IgD-negative memory B cell (primary cell): ENCODE data around the gene SLAMF6. TPM values are rescaled to one million over a fixed set of nuclear protein-coding genes. Genes with fewer than 3 reads are reported as not detected.

Source experiments
- H3K27ac Mint-ChIP-seq, 3 donors: one replicate each; pipeline ENCODE4 v1.8.0; 2020 to 2022; ENCODE audit warnings: mild to moderate bottlenecking in 3 of 3, mixed read lengths in 3 of 3, moderate library complexity in 1 of 3
- H3K27me3 Mint-ChIP-seq: one replicate; pipeline ENCODE4 v1.8.0; 2021; ENCODE audit warnings: mixed read lengths
- H3K36me3 Mint-ChIP-seq: one replicate; pipeline ENCODE4 v1.8.0; 2020; ENCODE audit warnings: mild to moderate bottlenecking, mixed read lengths
- H3K4me1 Mint-ChIP-seq, 3 donors: one replicate each; pipeline ENCODE4 v1.8.0; 2020 to 2022; ENCODE audit warnings: mixed read lengths in 3 of 3, mild to moderate bottlenecking in 1 of 3
- H3K4me3 Mint-ChIP-seq, 4 donors: one replicate each; pipeline ENCODE4 v1.8.0; 2020 to 2022; ENCODE audit warnings: mild to moderate bottlenecking in 4 of 4, mixed read lengths in 4 of 4, moderate library complexity in 3 of 4
- H3K9me3 Mint-ChIP-seq, 3 donors: one replicate each; pipeline ENCODE4 v1.8.0; 2020 to 2021; ENCODE audit warnings: mixed read lengths in 3 of 3, mild to moderate bottlenecking in 1 of 3
- polyA plus RNA-seq: library from polyadenylated mRNA; unstranded; fragments of 300-500 nt; fragmentation: Illumina TruSeq; gene quantifications from one replicate; pipeline ENCODE4 v1.2.3, GENCODE V29; 2021

Gene SLAMF6
- polyA plus RNA-seq, 1 donor from 2014 or later: 109 TPM

DNA sequence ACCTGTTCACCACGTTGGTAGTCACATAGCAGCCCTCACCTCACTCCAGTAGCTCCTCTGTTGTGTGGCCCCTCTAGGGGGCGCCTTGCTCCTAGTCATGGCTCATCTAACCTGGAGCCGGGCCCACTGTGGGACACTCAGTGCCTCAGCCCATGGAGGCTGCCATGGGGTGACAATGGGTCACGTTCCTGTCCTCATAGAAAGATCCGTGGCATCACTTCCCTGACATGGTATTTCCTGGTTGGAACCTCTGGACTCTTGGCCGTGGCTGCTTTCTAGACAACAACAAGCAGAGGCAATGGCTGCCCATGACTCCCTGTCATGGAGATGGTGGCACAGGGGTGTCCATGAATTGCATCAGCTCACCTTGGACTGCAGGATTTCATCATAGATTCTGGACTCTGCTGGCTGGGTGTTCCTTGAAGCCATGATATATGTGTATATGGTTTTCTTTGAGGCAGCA lies 27.5 kb upstream of the SLAMF6 start:
- Mint-ChIP-seq H3K4me3 (peak overlapping the region in 1 of 4 donors; percentile 41), H3K27ac (peak overlapping the region in 1 of 3 donors; percentile 81), H3K27me3 (no peaks in the 10 kb centered on the region), H3K9me3 (no peaks in the 10 kb centered on the region), H3K4me1 (peaks cover 42 to 53% (median 50%) of the 10 kb centered on the region in 3 donors), H3K36me3 (peaks cover 7% of the 10 kb centered on the region)

DNA sequence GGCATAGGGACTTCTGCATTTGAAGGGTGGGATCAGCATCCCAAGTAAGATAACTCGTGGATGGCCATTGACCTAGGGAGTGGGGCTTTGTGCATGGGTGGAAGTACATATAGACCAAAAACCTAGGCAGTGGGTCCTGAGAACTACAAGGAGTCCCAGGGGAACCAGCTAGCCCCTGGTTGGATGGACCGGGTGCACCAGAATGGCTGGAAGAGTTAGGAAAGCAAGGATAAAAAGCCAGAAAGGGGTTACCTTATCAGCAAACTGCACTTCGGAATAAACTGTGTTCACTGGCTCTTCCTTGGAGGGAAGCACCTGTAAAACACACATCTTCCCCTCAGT lies 26.6 kb upstream of the SLAMF6 start:
- no peaks in the 10 kb centered on the region for H3K9me3 Mint-ChIP-seq
- H3K4me3 Mint-ChIP-seq: peak overlapping the region in 2 of 4 donors; percentile 72 to 83
- peaks cover 7% of the 10 kb centered on the region for H3K36me3 Mint-ChIP-seq
- no peaks in the 10 kb centered on the region for H3K27me3 Mint-ChIP-seq
- peak overlapping the region; percentile 82 to 95 (median 83) for H3K27ac Mint-ChIP-seq
- peaks cover 49 to 58% (median 55%) of the 10 kb centered on the region in 3 donors for H3K4me1 Mint-ChIP-seq

DNA sequence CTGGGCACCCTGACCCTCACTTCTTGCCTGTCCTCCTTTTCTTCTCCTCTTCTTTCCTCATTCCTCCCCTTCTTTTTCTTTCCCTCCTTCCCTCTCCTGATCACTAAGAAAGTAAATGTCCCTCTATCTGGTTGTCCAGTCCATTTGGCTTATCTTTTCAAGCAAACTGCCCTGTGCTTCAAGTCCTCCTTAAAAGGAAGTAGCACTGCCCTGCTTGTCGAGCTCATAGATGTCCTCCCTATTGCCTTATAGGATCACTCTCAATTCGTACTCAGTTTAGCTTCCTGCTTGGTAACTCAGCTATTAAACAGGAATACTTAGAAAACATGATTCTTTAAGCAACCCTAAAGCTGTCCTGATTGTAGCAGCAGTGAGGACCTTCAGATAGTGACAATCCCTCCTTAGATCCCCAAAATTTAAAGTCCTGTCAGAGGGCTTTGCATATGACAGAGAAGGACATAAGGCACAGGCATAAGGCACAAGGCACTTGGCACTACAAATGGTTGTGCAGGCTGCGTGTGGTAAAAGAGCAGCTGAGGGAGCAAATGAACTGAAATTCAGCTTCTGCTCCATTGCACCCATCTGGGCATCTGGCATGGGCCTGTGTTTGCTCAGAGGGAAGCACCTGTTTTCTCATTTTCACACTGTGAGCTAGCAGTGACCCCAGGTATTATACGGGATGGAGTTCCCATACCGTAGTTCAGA lies 26.1 kb upstream of the SLAMF6 start:
- H3K27me3 Mint-ChIP-seq: no peaks in the 10 kb centered on the region
- peak overlapping the region; percentile 82 to 95 (median 92) for H3K27ac Mint-ChIP-seq
- H3K4me3 Mint-ChIP-seq: peak overlapping the region in 2 of 4 donors; percentile 72 to 83
- H3K4me1 Mint-ChIP-seq: peaks cover 51 to 59% (median 58%) of the 10 kb centered on the region in 3 donors
- no peaks in the 10 kb centered on the region for H3K9me3 Mint-ChIP-seq
- peaks cover 7% of the 10 kb centered on the region for H3K36me3 Mint-ChIP-seq

DNA sequence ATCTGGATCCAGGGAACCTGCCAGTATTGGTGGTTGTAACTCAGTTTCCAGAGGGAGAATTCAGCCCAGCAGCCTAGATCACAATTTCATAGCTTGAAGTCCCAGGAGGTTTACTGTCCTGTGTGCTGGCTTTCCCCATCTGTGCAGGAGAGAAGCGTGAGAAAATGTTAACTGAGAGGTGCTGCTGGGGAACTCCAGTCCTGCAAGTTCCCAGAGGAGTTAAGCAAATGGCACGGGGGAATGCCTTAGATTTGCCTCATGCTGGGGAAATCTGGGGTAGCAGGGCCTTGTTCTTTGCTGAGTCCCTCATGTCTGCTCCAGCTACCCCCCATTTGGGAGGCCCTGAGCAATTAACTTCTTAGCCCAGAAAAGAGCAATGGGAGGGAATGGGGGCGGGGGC lies 25.1 kb upstream of the SLAMF6 start:
- Mint-ChIP-seq H3K4me1 (peaks cover 51 to 59% (median 55%) of the 10 kb centered on the region in 3 donors), H3K36me3 (peaks cover 7% of the 10 kb centered on the region), H3K27me3 (no peaks in the 10 kb centered on the region), H3K4me3 (peak overlapping the region in 1 of 4 donors; percentile 85), H3K9me3 (no peaks in the 10 kb centered on the region), H3K27ac (peak overlapping the region in 2 of 3 donors; percentile 63 to 95)

DNA sequence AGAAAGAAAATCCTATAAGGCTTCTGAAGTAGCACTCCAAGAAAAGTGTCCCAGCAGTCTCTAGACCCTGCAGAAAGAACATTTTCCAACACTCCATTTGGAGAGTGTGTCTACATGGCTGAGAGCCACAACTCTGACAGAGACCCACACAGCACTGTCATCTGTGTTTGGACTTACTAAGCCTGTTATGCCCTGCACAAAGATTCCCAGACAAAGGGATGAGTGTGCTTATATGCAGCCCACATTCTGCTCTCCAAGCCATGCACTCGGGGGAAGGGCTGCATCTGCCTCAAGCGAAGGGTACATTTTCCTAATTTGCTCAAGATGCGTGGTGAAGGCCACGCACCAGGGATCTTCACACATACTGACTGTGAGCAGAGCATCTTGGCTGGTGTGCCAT lies 24.4 kb upstream of the SLAMF6 start:
- Mint-ChIP-seq H3K27ac (peak overlapping the region in 1 of 3 donors; percentile 95), H3K4me1 (peaks cover 51 to 55% (median 55%) of the 10 kb centered on the region in 3 donors), H3K36me3 (peaks cover 7% of the 10 kb centered on the region)

DNA sequence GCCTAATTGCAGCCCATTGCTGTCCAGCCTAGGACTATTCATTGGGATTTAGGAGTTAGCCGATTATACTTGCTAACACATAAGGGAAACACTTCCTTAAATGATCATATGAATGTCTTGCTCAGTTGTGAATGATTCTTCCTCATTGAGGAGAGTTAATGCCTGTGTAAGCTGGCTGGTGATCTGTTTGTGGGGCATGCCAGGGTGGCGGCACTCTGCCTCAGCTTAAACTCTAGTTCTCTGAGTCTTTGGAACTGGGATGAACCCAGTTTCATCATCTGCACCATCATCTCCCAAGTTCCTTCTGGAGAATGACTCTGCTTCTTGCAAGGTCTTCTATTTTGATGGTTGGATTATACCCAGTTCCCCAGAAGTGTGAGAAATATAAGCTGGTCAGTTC lies 23.9 kb upstream of the SLAMF6 start:
- Mint-ChIP-seq H3K36me3 (peaks cover 4% of the 10 kb centered on the region), H3K4me3 (peak overlapping the region in 2 of 4 donors; percentile 30 to 60), H3K4me1 (peaks cover 48 to 57% (median 53%) of the 10 kb centered on the region in 3 donors), H3K27me3 (no peaks in the 10 kb centered on the region), H3K9me3 (no peaks in the 10 kb centered on the region), H3K27ac (peak overlapping the region in 2 of 3 donors; percentile 3 to 53)

More for the DNA sequence above, 24.4 kb upstream of the SLAMF6 start:
- Mint-ChIP-seq H3K9me3 (no peaks in the 10 kb centered on the region), H3K4me3 (peak overlapping the region in 1 of 4 donors; percentile 60), H3K27me3 (no peaks in the 10 kb centered on the region)

DNA sequence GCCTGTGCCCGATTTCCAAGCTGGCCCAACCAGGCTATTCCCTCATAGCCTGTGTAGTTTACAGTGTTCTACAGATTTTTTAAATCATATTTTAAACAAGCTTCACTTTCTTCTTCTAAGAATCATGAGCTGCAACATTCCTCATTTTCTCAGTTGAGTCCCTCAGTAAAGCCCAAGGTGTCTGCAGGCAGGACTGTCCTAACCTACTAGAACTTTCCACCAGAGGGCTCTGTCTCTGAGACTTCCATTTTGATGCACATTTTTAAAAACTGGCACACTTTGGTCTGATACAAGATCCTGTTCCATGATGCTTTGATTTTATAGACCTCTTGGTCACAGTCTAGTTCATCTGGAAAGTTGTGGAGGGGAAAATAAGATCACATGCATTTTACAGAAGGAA lies 21.6 kb upstream of the SLAMF6 start:
- no peaks in the 10 kb centered on the region for H3K36me3 Mint-ChIP-seq
- peaks cover 56 to 64% (median 59%) of the 10 kb centered on the region in 3 donors for H3K4me1 Mint-ChIP-seq
- H3K9me3 Mint-ChIP-seq: no peaks in the 10 kb centered on the region
- no peaks in the 10 kb centered on the region for H3K27me3 Mint-ChIP-seq
- peak overlapping the region in 1 of 3 donors; percentile 41 for H3K27ac Mint-ChIP-seq
- peak overlapping the region in 1 of 4 donors; percentile 10 for H3K4me3 Mint-ChIP-seq

DNA sequence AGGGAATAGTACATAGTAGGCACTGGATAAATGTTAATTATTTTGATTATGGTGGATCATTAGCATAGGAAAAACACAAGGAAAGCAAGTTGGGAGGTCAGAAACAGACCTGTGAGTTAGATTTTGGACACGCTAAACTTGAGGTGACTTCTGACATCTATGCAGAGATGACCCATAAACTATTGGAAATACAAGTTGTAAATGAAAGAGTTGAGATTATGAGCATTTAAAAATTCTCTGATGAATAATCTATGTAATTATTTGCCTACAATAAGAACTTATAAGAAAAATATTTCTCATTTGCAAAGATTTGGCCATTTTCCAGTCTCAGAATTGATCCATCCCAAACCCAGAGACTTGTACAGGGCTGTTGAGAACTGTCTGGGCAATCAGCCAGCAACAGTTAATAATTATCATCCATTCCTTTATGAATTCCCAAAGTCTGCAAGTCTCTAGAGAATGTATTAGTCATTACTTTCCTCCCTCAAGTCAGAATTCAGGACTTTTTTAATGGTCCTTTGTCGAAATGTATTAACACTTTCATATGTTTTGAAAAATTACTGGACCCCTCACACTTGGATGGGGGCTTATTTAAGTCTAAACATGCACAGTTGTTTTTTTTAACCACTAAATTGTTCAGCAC lies 19.4 kb upstream of the SLAMF6 start:
- H3K4me1 Mint-ChIP-seq: peaks cover 41 to 51% (median 42%) of the 10 kb centered on the region in 3 donors
- no peaks in the 10 kb centered on the region for H3K36me3 Mint-ChIP-seq
- H3K27me3 Mint-ChIP-seq: no peaks in the 10 kb centered on the region
- no peak overlapping the region for H3K4me3 Mint-ChIP-seq
- H3K9me3 Mint-ChIP-seq: no peaks in the 10 kb centered on the region
- H3K27ac Mint-ChIP-seq: peak overlapping the region in 1 of 3 donors; percentile 0

DNA sequence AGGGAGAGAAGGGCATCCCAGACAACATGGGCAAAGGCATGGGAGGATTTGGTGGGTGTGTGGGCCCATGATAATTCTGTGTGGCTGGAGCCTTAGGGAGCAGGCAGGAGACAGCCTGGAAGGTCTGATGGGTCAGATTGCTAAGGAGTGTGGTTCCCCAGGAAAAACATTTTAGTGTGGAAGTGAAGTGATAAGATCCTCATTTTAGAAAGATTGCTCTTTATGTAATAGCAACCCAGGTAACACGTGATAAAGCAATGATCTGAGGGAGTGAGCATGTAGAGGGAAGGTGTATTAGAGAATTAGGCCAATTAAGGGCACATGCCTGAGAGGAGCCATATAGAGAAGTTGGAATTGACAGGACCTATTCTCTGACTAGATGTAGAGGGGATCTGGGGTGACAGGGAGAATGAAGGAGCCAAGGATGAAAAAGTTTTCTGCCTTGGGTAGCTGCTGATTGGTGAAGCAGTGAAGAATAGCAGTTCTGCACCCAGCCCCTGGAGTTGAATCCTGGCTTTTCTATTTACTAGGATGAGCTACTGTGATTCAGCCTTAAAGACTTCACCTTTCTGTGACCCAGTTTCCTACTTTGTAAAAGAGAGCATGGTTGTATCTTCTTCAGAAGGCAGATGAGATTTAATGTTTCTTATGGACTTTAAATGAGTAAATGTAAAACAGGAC lies 18.7 kb upstream of the SLAMF6 start:
- Mint-ChIP-seq H3K27ac (peak overlapping the region in 2 of 3 donors; percentile 44 to 91), H3K4me3 (peak overlapping the region in 1 of 4 donors; percentile 57), H3K36me3 (no peaks in the 10 kb centered on the region), H3K27me3 (no peaks in the 10 kb centered on the region), H3K9me3 (no peaks in the 10 kb centered on the region), H3K4me1 (peaks cover 36 to 44% (median 38%) of the 10 kb centered on the region in 3 donors)

DNA sequence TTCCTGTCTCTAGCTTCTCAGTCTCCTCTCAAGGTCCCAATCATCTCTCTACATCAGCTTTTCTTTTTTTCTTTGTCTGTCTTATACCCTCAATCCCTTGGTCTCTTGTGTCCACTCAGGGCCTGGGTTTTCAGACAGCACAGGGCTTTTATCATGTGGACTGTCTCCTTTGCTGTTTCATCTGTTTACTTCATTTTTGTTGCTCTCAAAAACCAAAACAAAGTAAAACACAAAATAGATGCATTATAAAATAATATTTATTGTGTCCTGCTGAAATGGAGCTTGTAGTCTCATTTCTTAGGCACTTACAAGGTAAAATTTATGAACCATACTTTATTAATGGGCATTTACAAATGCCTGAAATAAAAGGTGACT lies 17.8 kb upstream of the SLAMF6 start:
- H3K4me1 Mint-ChIP-seq: peaks cover 33 to 40% (median 34%) of the 10 kb centered on the region in 3 donors
- H3K9me3 Mint-ChIP-seq: peaks cover 0 to 1% (median 0%) of the 10 kb centered on the region in 3 donors
- no peaks in the 10 kb centered on the region for H3K27me3 Mint-ChIP-seq
- H3K4me3 Mint-ChIP-seq: peak overlapping the region in 3 of 4 donors; percentile 34 to 89 (median 81)
- H3K36me3 Mint-ChIP-seq: no peaks in the 10 kb centered on the region
- peak overlapping the region; percentile 63 to 94 (median 89) for H3K27ac Mint-ChIP-seq

DNA sequence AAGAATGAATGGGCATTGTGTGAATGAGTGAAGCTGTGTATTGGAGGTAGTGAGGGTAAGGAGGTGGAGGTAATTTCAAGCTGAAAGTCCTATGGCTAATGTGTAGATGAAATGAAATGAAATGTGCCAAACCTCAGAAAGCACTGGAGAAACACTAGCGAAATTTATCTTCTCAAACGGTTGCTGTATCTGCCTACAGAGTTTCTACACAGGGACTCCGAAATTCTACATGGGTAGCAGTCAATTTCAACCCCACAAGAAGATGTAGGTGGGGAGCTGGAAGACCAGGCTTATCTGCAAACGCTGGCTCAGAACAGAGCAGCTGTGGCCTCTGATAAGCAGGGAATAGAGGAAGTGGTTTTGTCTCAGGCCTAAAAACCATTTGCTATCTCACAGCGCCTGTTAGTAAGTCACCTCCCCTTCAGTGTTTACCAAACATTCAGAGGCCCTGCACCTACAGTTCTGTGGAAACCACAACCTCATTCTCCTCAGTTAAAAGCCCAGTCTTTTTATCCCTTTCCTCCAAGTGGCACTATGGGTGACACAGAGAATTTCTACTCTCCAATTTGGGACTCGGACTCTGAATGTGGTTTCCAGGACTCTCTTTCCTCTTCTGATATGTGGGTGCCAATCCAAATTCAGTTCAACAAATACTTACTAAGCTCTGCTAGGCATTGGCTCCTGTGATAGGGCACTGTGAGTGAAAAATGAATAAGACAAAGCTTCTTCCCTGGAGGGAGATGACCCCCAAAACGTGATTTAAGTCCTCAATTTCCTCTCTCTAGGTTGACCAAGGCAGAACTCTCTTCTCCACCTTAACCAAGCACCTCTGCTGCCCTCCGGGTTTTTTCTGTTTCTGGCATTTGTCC lies 17.2 kb upstream of the SLAMF6 start:
- Mint-ChIP-seq H3K36me3 (peaks cover 2% of the 10 kb centered on the region), H3K9me3 (peaks cover under 1 to 4% (median 1%) of the 10 kb centered on the region in 3 donors), H3K4me3 (peak overlapping the region; percentile 34 to 89 (median 64)), H3K27me3 (no peaks in the 10 kb centered on the region), H3K4me1 (peaks cover 33 to 40% (median 33%) of the 10 kb centered on the region in 3 donors), H3K27ac (peak overlapping the region; percentile 63 to 94 (median 89))

DNA sequence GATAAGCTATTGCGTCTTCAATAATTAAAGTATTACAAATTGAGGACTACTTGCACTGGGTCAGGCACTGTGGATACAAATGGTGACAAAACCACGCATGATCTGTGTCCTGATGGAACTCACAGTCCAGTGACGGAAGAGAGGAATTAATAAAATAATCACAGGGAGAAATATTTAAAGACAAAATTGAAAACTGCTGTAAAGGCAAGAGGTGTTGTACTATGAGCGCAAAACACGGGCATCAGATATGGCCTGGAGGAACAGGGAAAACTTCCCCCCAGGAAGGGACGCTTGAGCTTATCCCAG lies 16.6 kb upstream of the SLAMF6 start:
- peaks cover 27 to 34% (median 29%) of the 10 kb centered on the region in 3 donors for H3K4me1 Mint-ChIP-seq
- no peaks in the 10 kb centered on the region for H3K27me3 Mint-ChIP-seq

DNA sequence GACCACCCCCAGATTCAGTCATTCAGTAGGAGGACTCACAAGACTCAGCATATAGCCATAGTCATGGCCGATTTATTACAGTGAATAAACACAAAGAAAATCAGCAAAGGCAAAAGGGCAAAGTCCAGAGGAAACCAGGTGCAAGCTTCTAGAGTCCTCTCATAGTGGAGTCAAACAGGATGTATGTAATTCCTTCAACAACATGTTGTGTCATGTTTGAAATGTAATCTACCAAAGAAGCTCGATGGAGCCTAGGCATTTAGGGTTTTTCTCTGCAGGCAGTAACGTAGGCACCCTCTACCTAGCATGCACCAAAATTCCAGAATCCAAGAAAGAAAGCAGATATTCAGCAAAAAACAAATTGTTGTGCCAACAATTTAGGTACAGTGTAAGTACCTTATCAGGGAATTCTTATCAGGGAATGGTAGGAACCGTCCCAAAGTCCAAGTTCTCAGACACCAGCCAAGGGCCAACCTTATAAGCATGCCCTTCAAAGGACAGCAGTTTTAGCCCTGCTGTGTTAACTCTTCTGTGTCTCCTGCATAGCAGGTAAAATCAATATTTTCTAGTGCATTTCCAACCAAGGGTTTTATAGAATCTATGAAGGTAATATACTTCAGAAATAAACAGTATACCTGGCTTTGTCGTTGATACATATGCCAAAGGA lies 16.1 kb upstream of the SLAMF6 start:
- peak overlapping the region in 1 of 4 donors; percentile 5 for H3K4me3 Mint-ChIP-seq
- H3K36me3 Mint-ChIP-seq: peaks cover 4% of the 10 kb centered on the region
- H3K9me3 Mint-ChIP-seq: peaks cover 3 to 6% (median 4%) of the 10 kb centered on the region in 3 donors
- peak overlapping the region in 2 of 3 donors; percentile 6 to 28 for H3K27ac Mint-ChIP-seq
- H3K27me3 Mint-ChIP-seq: no peaks in the 10 kb centered on the region
- peaks cover 25 to 34% (median 25%) of the 10 kb centered on the region in 3 donors for H3K4me1 Mint-ChIP-seq

More for the DNA sequence above, 16.6 kb upstream of the SLAMF6 start:
- Mint-ChIP-seq H3K27ac (peak overlapping the region; percentile 63 to 94 (median 89)), H3K36me3 (peaks cover 4% of the 10 kb centered on the region), H3K9me3 (peaks cover 3 to 6% (median 4%) of the 10 kb centered on the region in 3 donors), H3K4me3 (peak overlapping the region in 2 of 4 donors; percentile 48 to 89)
